Subcutaneous abdominal adipose tissue (tissue), 5 donors: ENCODE results near the gene SULT2A1.
"Not testable (repeated sequence)": the region's sequence is repeated elsewhere in the genome, so short reads cannot be mapped to it uniquely, and the experiment has no call there.

Experiments used
- H3K27ac ChIP-seq: one replicate; pipeline ENCODE4 v1.7.0; 2013; ENCODE audit warnings: low read depth, mild to moderate bottlenecking, inconsistent platforms, low read length, moderate library complexity
- H3K27me3 ChIP-seq, 5 donors: one replicate each; pipeline ENCODE4 v1.7.0; 2013; ENCODE audit warnings: low read length in 5 of 5, inconsistent platforms in 1 of 5; ENCODE audit not compliant: control insufficient read depth in 5 of 5, insufficient read depth in 4 of 5
- H3K36me3 ChIP-seq, 5 donors: one replicate each; pipeline ENCODE4 v1.7.0; 2013; ENCODE audit warnings: low read length in 5 of 5; ENCODE audit not compliant: control insufficient read depth in 5 of 5, insufficient read depth in 5 of 5
- H3K4me1 ChIP-seq, 5 donors: one replicate each; pipeline ENCODE4 v1.7.0; 2013; ENCODE audit warnings: low read length in 5 of 5, mild to moderate bottlenecking in 3 of 5, moderate library complexity in 1 of 5; ENCODE audit not compliant: control insufficient read depth in 5 of 5, insufficient read depth in 5 of 5
- H3K4me3 ChIP-seq, 5 donors: one replicate each; pipeline ENCODE4 v1.7.0; 2013; ENCODE audit warnings: low read length in 5 of 5, low read depth in 1 of 5
- H3K9ac ChIP-seq, 5 donors: one replicate each; pipeline ENCODE4 v1.7.0; 2013; ENCODE audit warnings: low read length in 5 of 5, mild to moderate bottlenecking in 4 of 5, moderate library complexity in 3 of 5
- H3K9me3 ChIP-seq, 5 donors: one replicate each; pipeline ENCODE4 v1.7.0; 2013; ENCODE audit warnings: low read length in 5 of 5; ENCODE audit not compliant: control insufficient read depth in 5 of 5
- donor health status: healthy.
- donor health status: healthy.
- donor health status: healthy.
- donor health status: healthy.
- donor health status: healthy.

SULT2A1 gene

GRCh38 chr19:47895165-47895782, 9.2 kb upstream of the SULT2A1 start:
- Histone ChIP-seq H3K36me3 (no peaks in the 10 kb centered on the region), H3K9me3 (peaks cover 0 to 13% (median 12%) of the 10 kb centered on the region in 5 donors), H3K27me3 (no peaks in the 10 kb centered on the region), H3K4me1 (peaks cover 0 to 11% (median 3%) of the 10 kb centered on the region in 5 donors), H3K4me3 (no peak overlapping the region), H3K9ac (no peak overlapping the region), H3K27ac (no peak overlapping the region)

GRCh38 chr19:47891923-47892666, 6.0 kb upstream of the SULT2A1 start:
- Histone ChIP-seq H3K27ac (no peak overlapping the region), H3K36me3 (no peaks in the 10 kb centered on the region), H3K9ac (no peak overlapping the region), H3K4me3 (no peak overlapping the region), H3K4me1 (peaks cover 0 to 11% (median 3%) of the 10 kb centered on the region in 5 donors), H3K27me3 (no peaks in the 10 kb centered on the region), H3K9me3 (peaks cover 0 to 13% (median 12%) of the 10 kb centered on the region in 5 donors)

- Histone ChIP-seq H3K9ac (no peak overlapping the region), H3K36me3 (no peaks in the 10 kb centered on the region), H3K27ac (no peak overlapping the region), H3K4me1 (peaks cover 0 to 11% (median 3%) of the 10 kb centered on the region in 5 donors), H3K4me3 (no peak overlapping the region), H3K27me3 (no peaks in the 10 kb centered on the region), H3K9me3 (peaks cover 0 to 13% (median 12%) of the 10 kb centered on the region in 5 donors)
These were observed 5.5 kb upstream of the SULT2A1 start for GRCh38 chr19:47891622-47891922.

- H3K27me3 ChIP-seq: no peaks in the 10 kb centered on the region
- no peak overlapping the region for H3K9ac ChIP-seq
- H3K9me3 ChIP-seq: peaks cover 0 to 10% (median 8%) of the 10 kb centered on the region in 5 donors
- peaks cover 0 to 11% (median 3%) of the 10 kb centered on the region in 5 donors for H3K4me1 ChIP-seq
- no peak overlapping the region for H3K4me3 ChIP-seq
- H3K27ac ChIP-seq: no peak overlapping the region
- no peaks in the 10 kb centered on the region for H3K36me3 ChIP-seq
These were observed 4.9 kb upstream of the SULT2A1 start for GRCh38 chr19:47890865-47891621.

GRCh38 chr19:47885067-47885463, 1.1 kb downstream of the SULT2A1 start:
- H3K36me3 ChIP-seq: no peaks in the 10 kb centered on the region
- no peaks in the 10 kb centered on the region for H3K27me3 ChIP-seq
- no peak overlapping the region for H3K27ac ChIP-seq
- H3K4me1 ChIP-seq: peaks cover 0 to 4% (median 0%) of the 10 kb centered on the region in 5 donors
- H3K9me3 ChIP-seq: no peaks in the 10 kb centered on the region
- no peak overlapping the region for H3K4me3 ChIP-seq
- H3K9ac ChIP-seq: no peak overlapping the region

GRCh38 chr19:47882890-47883289, 3.2 kb downstream of the SULT2A1 start:
- Histone ChIP-seq H3K4me1 (peaks cover 0 to 4% (median 0%) of the 10 kb centered on the region in 5 donors), H3K4me3 (no peak overlapping the region), H3K9ac (no peak overlapping the region), H3K36me3 (no peaks in the 10 kb centered on the region), H3K27ac (no peak overlapping the region), H3K27me3 (peaks cover 0 to 6% (median 0%) of the 10 kb centered on the region in 5 donors), H3K9me3 (no peaks in the 10 kb centered on the region)

GRCh38 chr19:47881757-47882156, 4.4 kb downstream of the SULT2A1 start:
- H3K27ac ChIP-seq: no peak overlapping the region
- no peak overlapping the region for H3K9ac ChIP-seq
- no peaks in the 10 kb centered on the region for H3K36me3 ChIP-seq
- H3K4me1 ChIP-seq: peaks cover 0 to 4% (median 0%) of the 10 kb centered on the region in 5 donors
- H3K4me3 ChIP-seq: no peak overlapping the region
- peaks cover 0 to 6% (median 0%) of the 10 kb centered on the region in 5 donors for H3K27me3 ChIP-seq
- H3K9me3 ChIP-seq: no peaks in the 10 kb centered on the region

GRCh38 chr19:47879385-47879784, 6.7 kb downstream of the SULT2A1 start:
- not testable (repeated sequence) for H3K9ac ChIP-seq, H3K4me1 ChIP-seq, H3K27ac ChIP-seq, H3K27me3 ChIP-seq, H3K36me3 ChIP-seq, H3K9me3 ChIP-seq, H3K4me3 ChIP-seq

GRCh38 chr19:47878906-47879305, 7.2 kb downstream of the SULT2A1 start:
- Histone ChIP-seq H3K36me3 (no peaks in the 10 kb centered on the region), H3K9me3 (no peaks in the 10 kb centered on the region), H3K9ac (no peak overlapping the region), H3K4me1 (no peaks in the 10 kb centered on the region), H3K4me3 (no peak overlapping the region), H3K27ac (no peak overlapping the region), H3K27me3 (peaks cover 2 to 9% (median 6%) of the 10 kb centered on the region in 5 donors)

GRCh38 chr19:47865166-47865565, 20.9 kb downstream of the SULT2A1 start:
- Histone ChIP-seq H3K4me3 (no peak overlapping the region), H3K9ac (no peak overlapping the region), H3K9me3 (peaks cover 0 to 4% (median 2%) of the 10 kb centered on the region in 5 donors), H3K36me3 (no peaks in the 10 kb centered on the region), H3K27me3 (no peaks in the 10 kb centered on the region), H3K4me1 (no peaks in the 10 kb centered on the region), H3K27ac (no peak overlapping the region)
